GM18519 (cell line): ENCODE measurements around the gene PHF10.

Experiments used
- ATAC-seq: cut with Tn5 transposase; IDR thresholded peaks from one replicate; pipeline ENCODE4 v1.9.1; 2021; ENCODE audit warnings: mild to moderate bottlenecking, moderate library complexity; ENCODE audit not compliant: unreplicated experiment, low FRiP score

Gene PHF10

DNA sequence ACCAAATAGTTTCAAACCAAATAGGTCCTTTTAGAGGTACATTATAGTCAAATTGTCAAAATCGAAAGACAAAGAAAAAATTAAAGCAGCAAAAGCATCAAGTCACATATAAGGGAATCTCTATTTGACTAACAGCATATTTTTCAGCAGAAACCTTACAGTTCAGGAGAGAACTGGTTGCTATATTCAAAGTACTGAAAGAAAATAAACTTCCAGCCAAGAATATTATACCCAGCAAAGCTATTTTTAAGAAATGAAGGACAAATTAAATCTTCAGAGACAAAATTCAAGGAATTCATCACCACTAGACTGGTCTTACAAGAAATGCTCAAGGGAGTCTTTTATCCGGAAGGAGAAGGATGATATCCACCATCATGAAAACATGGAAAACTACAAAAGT is 38.4 kb downstream of the PHF10 start:
- no peak for ATAC-seq

- ATAC-seq: no peak
Observed at GRCh38 chr6:169684056-169684455, 40.2 kb downstream of the PHF10 start.

DNA sequence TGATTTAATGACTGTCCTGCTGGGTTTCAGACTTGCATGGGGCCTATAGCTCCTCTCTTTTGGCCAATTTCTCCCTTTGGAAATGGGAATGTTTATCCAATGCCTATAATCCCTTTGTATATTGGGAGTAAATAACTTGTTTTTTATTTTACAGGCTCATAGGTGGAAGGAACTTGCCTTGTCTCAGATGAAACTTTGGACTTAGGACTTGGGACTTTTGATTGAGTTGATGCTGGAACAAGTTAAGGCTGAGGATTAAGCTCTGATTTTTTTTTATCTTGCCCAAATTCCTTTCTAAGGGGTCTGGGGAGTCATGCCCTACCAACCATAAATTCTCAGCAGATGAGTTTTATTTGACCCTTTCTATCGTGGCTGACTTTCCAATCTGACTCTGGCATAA is 46.0 kb downstream of the PHF10 start:
- ATAC-seq: no peak

DNA sequence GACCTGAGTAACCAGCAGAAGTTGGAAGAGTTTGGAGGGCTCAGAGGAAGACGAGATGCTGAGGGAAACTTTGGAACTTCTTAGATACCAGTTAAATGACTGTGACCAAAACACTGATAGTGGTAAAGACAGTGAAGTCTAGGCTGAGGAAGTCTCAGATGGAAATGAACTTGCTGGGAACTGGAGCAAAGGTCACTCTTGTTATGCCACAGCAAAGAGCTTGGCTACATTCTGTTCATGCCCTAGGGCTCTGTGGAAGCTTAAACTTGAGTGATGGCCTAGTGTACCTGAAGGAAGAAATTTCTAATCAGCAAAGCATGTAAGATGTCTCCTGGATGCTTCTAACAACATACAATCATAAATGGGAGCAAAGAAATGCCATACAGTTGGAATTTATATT is 47.2 kb downstream of the PHF10 start:
- ATAC-seq: no peak

DNA sequence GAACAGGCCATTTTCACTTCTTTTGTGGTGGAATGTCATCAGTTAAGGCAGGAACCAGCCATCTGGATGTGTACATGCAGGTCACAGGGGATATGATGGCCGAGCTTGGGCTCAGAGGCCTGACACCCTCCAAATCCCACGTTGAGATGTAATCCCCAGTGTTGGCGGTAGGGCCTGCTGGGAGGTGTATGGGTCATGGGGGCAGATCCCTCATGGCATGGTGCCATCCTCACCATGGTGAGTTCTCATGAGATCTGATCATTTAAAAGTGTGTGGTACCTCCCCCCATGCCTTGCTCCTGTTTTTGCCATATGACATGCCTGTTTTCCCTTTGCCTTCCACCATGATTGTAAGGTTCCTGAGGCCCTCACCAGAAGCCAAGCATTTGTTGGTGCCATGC is 49.3 kb downstream of the PHF10 start:
- ATAC-seq: no peak

GRCh38 chr6:169671563-169671962 is 52.7 kb downstream of the PHF10 start:
- ATAC-seq: no peak

- ATAC-seq: no peak
Observed at GRCh38 chr6:169669889-169670288, 54.4 kb downstream of the PHF10 start.

DNA sequence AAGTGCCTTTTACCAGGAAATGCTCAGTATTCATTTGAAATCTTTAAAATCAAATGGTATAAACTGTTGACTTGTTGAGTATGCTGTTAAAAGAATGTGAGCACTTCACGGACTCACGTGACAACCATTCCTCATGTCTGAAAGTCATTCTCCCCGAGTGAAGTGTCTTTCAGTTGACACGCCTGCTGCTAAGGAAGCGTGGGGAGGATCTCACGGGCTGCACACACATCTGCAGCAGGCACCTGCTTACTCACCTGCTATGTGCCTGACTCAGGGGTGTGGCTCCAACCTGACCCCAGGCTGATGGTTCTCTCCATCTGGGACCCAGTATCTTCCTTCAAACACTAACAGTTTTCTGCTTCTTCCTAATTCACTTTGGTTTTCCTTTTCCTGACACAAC is 55.2 kb downstream of the PHF10 start:
- no peak for ATAC-seq

DNA sequence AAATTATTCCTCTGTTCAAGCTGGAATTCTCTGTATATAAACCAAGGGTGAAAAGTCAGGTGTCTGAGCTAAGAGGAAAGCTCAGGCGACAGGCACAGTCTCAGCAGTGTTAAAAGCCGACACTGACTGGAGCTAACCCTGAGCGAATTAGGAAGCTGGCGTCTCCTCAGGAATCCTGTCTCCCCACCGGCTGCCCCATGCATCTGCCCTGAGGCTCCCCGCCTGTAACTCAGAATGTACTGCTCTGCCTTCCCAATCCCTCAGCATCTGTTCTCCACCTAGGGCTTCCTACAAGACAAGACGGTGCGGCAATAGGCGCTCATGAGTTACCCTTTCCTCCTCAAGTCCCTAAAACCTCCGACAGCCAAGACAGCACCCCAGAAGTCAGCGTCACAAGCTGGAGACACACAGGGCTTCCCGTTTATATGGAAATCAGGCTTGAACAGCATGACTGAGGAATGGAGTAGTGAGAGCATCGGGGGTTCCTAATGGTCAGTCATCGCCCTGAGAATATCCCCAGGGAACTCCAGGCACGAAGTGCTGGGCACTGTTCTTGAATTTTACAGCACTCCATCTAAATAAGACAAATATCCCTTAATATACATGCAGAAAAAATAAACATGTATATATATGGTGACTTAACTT is 56.0 kb downstream of the PHF10 start:
- ATAC-seq: no peak

GRCh38 chr6:169667716-169668115 is 56.6 kb downstream of the PHF10 start:
- no peak for ATAC-seq

DNA sequence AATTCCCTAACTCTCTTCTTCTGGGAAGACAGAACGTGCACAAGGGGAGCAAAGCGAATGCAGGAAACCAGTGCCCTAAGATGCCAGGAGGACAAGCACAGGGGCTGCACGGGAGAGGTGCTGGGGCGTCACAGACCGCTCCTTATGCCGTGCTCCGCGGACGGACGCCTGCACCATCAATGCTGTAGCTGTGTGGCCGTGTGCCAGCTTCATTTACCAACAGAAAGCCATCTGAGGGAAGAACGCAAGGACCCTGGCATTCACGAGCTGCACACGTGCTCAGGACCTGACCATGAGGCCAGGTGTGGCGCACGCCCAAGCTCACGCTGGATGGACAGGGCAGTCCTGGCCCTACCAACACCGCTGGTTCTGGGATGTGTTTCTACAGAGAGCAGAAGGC is 57.9 kb downstream of the PHF10 start:
- no peak for ATAC-seq

GRCh38 chr6:169665289-169665688 is 59.0 kb downstream of the PHF10 start:
- ATAC-seq: no peak

DNA sequence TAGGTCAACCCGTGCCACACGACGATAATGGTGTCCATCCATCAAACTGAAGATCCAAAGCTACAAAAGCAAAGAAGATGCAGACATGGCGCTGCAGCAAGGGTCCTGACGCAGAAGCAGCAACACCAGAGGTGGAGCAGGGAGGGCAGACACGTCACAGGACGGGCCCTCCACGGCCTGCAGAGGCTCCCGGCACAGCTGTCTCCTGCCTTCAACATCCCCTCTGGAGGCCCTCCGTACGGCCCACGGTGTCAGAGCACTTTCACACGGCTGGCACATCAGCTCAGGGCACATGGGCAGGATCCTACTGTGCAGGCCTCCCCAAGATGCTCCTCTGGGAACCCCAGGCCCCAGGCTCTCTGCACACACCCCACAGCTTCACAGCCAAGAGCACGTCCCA is 60.1 kb downstream of the PHF10 start:
- no peak for ATAC-seq

DNA sequence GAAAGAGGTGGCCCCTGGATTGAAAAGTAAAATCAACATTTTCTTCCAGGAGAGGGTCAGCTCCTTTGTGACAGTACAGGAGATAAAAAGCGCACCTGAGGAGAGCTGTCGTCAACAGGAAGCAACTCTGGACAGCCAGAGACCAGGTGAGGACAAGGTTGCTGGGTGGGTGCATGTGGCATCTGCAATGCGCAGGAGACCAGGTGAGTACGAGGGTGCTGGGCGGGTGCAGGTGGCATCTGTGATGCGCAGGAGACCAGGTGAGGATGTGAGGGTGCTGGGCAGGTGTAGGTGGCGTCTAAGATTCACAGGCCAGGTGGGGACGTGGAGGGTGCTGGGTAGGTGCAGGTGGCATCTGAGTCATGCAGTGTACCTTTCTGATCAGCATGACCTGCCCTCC is 60.8 kb downstream of the PHF10 start:
- no peak for ATAC-seq

DNA sequence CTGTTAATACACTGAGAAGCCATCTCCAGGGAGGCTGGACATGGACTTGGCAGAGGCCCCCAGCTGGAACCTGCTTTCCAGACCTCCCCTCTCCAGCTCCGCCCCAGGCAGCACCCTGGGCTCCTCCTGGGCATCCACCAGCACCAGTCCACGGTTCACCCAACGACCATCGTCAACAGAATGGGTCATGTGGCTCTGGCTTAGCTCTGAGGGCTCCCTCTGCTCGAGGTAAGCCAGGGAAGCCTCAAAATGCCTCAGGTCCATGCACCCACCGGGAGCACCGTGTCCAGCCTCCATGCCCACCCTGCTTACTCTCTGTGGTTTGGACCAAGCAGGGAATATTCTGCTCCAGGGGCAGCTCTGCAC is 62.9 kb downstream of the PHF10 start:
- ATAC-seq: no peak

DNA sequence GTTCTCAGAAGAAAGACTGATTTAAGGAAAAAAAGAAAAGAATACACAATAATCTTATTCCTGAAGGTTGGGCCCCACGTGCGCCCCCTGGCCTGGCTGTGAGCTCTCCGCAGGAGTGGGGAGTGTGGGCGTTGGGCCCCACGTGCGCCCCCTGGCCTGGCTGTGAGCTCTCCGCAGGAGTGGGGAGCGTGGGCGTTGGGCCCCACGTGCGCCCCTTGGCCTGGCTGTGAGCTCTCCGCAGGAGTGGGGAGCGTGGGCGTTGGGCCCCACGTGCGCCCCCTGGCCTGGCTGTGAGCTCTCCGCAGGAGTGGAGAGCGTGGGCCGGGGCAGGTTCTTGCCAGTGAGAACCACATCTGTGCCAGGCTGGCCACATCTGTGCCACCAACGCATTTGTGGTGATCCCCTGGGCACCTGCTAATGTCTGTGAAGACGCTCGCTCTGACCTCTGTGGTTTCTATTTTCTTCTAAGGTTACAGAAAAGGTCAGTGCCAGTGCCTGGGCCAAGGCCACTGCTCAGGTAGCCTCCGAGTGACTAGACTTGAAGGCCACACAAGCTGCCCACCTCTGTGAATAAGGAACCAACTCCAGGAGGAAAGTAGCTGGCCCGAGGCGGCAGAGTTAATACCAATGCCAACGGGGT is 63.4 kb downstream of the PHF10 start:
- no peak for ATAC-seq

GRCh38 chr6:169659820-169660610 is 64.3 kb downstream of the PHF10 start:
- ATAC-seq: no peak

GRCh38 chr6:169657284-169657610 is 67.1 kb downstream of the PHF10 start:
- no peak for ATAC-seq

GRCh38 chr6:169656546-169657283 is 67.6 kb downstream of the PHF10 start:
- no peak for ATAC-seq

DNA sequence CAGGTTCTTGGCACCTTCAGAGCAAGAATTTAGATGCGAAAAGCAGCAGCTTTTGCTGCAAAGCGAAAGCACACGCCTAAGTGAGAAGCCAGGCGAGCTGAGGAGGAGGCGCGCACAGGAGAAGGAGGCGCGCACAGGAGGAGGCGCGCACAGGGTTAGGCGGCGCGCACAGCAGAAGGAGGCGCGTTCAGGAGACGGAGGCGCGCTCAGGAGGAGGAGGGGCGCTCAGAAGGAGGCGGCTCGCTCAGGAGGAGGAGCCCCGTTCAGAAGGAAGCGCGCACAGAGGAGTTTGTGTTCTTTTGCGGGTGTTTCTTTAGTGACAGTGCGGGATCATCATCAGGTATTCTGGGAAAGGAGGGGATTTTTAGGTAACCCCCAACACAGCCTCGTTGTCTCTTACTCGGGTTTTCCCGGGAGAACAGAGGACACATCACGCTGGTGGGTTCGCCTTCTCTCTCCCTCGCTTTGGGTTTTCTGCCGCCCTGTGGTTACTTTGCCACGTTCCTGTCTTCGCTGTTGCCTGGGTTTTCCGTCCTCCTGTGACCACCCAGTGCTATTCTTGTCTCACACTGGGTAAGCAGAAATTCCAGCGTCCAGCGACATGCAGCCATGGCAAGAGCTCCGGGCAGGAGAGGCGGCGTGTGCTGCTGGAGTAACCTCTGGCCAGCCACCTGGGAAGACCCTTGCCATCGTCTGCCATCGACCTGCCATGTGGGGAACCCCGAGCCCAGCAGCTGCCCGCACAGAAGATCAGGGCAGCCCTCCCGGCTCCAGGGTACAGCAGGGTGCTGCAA is 69.5 kb downstream of the PHF10 start:
- ATAC-seq: peak; percentile 75
